HG02571 (cell line): ENCODE results near the gene ANKDD1A.

Experiments
- ATAC-seq: cut with Tn5 transposase; IDR thresholded peaks from one replicate; pipeline ENCODE4 v1.9.1; 2021; ENCODE audit warnings: mild to moderate bottlenecking, moderate library complexity; ENCODE audit not compliant: unreplicated experiment

The ANKDD1A gene

GRCh38 chr15:64921711-64922110, 10.0 kb downstream of the ANKDD1A start:
- no peak for ATAC-seq

DNA sequence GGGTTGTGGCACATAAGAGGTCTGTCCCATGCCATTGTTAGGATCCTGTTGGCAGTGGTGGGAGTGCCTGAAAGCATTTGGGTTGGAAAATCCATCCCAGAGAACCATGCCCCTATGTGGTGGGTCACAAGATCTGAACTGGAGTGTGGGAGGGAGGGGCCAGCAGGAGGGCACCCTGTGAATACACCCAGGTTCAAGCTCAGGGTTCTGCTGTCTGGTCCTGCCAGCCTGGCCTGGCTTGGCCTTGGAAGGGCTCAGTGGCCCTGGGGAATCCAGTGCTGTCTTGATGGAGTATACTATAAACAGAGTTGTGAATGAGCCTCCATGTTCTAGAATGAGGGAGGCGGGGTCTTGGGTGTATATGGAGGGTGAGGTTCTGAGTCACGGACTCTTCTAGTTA, 11.8 kb downstream of the ANKDD1A start:
- no peak for ATAC-seq

GRCh38 chr15:64925335-64926330, 13.9 kb downstream of the ANKDD1A start:
- no peak for ATAC-seq

- no peak for ATAC-seq
These were observed 15.0 kb downstream of the ANKDD1A start for GRCh38 chr15:64926661-64927060.

- ATAC-seq: no peak
These were observed 17.0 kb downstream of the ANKDD1A start for GRCh38 chr15:64928626-64929220.

DNA sequence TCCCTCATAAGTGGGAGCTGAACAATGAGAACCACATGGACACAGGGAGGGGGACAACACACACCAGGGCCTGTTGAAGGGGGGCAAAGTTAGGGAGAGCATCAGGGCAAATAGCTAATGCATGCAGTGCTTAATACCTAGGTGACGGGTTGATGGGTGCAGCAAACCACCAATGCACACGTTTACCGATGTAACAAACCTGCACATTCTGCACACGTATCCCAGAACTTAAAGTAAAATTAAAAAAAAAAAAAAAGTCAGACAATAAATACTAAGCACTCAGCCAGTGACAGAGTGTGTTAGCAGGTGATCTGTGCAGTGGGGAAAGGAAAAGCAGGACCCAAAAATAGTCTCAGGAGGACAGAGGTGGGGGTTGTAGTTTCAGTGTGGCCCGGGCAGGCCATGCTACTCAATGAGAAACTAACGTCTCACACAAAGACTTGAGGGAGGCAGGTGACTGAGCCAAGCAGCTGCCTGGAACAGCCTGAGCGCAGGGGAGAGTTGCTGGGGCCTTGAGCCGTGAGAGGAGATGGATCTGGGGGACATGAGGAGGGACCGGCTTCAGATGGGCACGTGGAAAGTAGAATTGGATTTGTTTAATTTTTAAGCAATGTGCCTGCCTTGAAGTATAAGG, 18.4 kb downstream of the ANKDD1A start:
- ATAC-seq: peak; percentile 66

DNA sequence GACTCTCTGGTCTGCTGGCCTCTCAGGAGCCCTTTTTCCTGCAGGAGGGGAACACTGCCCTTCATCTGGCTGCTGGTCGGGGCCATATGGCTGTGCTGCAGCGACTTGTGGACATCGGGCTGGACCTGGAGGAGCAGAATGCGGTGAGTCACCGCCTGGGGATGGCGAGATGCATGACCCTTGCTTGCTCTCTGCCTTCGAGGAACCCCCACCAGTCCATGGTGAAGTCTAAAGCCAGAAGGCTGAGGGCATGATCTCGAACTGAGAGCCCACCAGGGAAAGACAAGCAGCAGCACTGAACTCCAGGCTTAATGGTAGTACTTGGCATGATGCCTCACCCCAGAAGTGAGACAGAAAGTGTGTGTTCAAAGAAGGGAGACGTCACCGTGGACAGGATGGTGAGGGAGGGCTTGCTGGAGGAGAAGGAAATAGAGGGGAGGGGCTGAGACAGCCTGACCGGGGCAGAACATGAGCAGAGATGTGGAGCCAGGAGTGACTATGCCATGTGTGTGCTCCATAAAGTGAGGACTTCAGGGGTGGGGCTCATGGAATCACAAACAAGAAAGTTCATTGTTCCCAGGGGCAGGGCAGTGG, 19.2 kb downstream of the ANKDD1A start:
- no peak for ATAC-seq

DNA sequence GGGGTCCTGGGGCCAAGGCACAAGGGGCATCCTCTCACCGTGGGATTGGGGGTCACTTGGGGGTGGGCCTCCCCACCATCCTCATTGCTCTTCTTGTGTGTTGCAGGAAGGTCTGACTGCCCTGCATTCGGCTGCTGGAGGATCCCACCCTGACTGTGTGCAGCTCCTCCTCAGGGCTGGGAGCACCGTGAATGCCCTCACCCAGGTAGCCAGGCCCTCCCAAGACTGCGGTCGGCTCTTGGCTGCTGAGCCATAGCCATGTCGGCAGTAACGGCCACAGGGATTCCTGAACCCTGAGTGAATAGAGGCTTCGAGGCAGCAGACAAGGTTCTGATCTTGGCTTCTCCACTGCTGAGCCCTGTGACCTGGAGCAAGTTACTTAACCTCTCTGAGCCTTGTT, 19.7 kb downstream of the ANKDD1A start:
- no peak for ATAC-seq

DNA sequence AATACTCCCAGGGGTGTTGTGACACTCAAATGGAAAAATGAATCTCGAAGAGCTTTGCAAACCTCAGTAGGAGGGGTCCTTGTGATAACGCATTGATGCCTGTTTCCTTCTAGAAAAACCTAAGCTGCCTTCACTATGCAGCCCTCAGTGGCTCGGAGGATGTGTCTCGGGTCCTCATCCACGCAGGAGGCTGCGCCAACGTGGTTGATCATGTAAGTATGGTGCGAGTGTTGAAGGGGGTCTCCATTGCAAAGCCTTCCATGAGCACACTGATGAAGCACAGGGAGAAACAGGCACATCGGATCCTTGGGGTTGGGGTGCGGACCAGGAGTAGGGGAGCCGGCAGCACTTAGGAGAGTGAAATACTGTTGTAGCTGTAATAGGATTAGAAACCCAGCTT, 22.3 kb downstream of the ANKDD1A start:
- no peak for ATAC-seq

GRCh38 chr15:64938192-64938591, 26.5 kb downstream of the ANKDD1A start:
- ATAC-seq: no peak

DNA sequence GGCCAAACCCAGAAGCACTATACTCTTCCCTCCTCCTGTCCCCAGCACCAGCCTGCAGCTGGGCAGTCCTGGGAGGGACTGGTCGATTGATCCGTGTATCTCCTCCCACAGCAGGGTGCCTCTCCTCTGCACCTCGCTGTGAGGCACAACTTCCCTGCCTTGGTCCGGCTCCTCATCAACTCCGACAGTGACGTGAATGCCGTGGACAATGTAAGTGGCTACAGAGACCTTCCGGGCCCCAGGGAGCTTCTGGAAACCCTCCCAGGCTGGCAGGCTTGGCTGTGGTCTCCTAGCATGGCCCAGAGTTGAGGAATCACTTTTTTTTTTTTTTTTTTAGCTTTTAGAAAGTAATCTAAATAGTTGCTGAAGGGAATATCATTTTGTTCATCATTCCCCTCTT, 30.7 kb downstream of the ANKDD1A start:
- no peak for ATAC-seq

DNA sequence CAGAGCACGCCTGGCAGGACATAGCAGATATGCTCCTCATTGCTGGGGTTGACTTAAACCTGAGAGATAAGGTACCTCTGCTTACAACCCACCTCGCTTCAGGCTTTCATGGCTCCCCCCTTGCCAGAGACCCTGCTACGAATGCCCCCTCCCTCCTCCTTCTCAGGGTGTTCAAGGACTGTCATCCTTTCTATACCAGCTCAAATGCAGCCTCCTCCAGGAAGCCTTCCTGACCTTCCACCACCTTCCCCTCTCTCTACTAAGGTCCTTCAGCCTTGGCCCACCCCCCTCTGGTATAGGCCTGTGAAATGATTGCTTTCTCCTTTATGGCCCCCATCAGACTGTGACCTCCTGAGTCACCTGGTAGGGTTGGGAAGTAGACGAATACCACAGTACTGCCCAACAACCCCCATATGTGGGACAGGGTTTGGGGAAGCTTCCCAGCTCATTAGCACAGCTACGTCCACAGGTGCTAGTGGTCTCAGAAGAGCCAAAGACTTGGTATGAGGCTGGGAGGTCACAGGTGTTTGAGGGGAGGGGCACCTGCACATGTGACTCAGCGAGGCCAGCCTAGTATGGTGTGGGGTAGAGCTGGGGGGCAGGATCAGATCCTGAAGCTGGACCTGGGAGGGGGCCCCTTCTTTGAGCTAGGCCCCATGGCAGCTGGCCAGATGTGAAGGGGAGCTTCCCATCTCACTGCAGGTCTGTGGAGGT, 32.0 kb downstream of the ANKDD1A start:
- ATAC-seq: no peak

DNA sequence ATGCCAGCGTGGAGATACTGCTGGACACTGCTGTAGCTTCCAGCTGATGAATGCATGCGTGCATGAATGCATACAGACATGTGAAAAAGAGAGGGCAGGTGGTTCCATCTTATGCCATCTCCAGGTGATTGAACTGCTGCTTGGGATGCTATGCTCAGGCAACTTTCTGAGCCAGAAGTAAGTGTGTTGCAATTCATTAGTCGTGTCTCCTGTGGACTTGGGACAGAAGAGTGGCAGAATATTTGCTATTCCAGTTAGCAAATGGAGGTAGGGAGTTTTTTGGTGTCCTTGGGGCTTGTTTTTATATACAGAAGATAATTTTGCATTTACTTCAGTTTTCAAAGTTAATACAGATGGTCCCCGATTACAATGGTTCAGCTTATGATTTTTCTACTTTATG, 33.3 kb downstream of the ANKDD1A start:
- no peak for ATAC-seq

GRCh38 chr15:64947211-64947610, 35.5 kb downstream of the ANKDD1A start:
- ATAC-seq: no peak

GRCh38 chr15:64948916-64949315, 37.2 kb downstream of the ANKDD1A start:
- ATAC-seq: no peak

- no peak for ATAC-seq
These were observed 37.9 kb downstream of the ANKDD1A start for GRCh38 chr15:64949383-64950186.

- ATAC-seq: no peak
These were observed 39.2 kb downstream of the ANKDD1A start for GRCh38 chr15:64950888-64951287.

DNA sequence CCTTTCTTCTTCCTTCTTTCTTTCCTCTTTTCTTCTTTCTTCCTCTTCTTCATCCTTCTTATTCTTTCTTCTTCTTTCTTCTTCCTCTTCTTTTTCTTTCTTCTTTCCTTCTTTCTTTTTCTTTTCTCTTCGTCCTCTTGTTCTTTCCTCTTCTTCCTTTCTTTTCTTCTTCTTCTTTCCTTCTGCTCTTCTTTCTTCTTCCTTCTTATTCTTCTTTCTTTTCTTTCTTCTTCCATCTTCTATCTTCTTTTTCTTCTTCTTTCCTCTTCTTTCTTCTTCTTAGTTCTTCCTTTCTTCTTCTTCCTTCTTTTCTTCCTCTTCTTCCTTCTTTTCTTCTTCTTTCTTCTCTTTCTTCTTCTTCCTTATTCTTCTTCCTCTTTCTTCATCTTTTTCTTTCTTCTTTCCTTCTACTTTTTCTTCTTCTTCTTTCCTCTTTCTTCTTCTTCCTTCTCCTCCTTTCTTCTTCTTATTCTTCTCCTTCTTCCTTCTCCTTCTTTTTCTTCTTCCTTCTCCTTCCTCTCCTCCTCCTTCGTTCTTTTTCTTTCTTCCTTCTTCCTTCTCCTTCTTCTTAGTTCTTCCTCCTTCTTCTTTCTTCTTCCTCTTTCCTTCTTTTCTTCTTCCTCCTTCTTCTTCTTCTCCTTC, 40.2 kb downstream of the ANKDD1A start:
- ATAC-seq: no peak

DNA sequence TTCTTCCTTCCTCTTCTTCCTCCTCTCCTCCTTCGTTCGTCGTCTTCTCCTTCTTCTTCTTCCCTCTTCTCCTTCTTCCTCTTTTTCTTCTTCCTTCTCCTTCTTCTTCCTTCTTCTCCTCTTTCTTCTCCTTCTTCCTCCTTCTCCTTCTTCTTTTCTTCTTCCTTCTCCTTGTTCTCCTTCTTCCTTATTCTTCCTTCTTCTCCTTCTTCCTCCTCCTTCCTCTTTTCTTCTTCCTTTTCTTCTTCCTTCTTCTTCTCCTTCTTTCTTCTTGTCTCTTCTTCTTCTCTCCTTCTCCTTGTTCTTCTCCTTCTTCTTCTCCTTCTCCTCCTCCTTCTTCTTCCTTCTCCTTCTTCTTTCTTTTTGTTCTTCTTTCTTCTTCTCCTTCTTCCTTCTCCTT, 42.7 kb downstream of the ANKDD1A start:
- no peak for ATAC-seq
